ENCODE data around the gene ELMOD3.
A peak's percentile ranks its signal among the peaks of the same experiment; 100 is the strongest.
"Not testable (repeated sequence)": the region's sequence is repeated elsewhere in the genome, so short reads cannot be mapped to it uniquely, and the experiment has no call there.

The ELMOD3 gene

DNA sequence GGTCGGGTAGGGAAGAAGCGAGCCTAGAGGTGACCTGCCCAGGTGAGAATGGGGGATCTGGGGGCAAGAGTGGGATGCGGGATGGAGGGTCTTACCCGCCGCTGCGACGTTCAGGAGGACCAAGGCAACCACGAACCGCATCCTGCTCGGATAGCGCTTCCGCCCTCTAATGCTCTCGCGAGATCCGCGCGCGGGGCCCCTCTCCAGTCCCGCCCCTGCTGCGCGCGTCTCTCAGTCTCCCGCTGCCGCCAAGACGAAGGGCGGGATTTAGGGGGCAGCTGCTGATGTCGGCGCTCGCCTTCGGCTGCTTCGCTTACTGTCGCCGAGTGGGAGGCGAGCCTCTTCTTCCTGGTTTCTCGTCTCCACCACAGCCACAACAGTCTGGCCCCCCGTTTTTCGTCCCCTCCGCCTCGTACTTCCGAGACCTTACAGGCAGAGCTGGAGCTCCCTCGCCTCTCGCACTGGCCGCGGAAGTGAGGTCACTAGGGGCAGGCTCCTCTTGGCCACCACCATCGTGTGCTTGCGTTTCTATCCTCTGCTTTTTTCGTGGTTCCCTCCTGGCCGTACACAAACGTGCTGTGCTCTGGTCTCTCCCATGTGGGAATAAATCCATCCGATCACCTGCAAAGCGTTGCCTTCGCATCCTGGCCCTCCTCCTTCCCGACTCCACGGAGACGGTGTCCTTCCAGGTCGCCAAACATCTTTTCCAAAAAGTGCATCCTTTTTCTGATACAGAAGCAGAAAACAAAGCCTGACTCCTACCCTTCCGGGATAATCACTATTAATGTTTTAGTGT is 26.5 kb upstream of the ELMOD3 start, which contains the start of gene TGOLN2:
Gene TGOLN2, minus strand, starts transcription at position 168 of the 796 bp plus-strand sequence. Its CDS starts 27 bp downstream, at position 141.
- H3K27me3 ChIP-seq (replicated peaks): no peaks in the 10 kb centered on the region
- TF ChIP-seq, protein P1, sequence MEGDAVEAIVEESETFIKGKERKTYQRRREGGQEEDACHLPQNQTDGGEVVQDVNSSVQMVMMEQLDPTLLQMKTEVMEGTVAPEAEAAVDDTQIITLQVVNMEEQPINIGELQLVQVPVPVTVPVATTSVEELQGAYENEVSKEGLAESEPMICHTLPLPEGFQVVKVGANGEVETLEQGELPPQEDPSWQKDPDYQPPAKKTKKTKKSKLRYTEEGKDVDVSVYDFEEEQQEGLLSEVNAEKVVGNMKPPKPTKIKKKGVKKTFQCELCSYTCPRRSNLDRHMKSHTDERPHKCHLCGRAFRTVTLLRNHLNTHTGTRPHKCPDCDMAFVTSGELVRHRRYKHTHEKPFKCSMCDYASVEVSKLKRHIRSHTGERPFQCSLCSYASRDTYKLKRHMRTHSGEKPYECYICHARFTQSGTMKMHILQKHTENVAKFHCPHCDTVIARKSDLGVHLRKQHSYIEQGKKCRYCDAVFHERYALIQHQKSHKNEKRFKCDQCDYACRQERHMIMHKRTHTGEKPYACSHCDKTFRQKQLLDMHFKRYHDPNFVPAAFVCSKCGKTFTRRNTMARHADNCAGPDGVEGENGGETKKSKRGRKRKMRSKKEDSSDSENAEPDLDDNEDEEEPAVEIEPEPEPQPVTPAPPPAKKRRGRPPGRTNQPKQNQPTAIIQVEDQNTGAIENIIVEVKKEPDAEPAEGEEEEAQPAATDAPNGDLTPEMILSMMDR (IDR thresholded peaks at IDR 0.05; ENCODE audit: low read depth, low read length, missing control alignments): peak; percentile 12
- peak; percentile 83 for DNase-seq
- peaks cover 24% of the 10 kb centered on the region for H3K36me3 ChIP-seq (replicated peaks)
- peak within 1 kb of the TSS; percentile 85 for H3K4me3 ChIP-seq (ENCODE audit: low read depth, low read length)
- H3K27ac ChIP-seq: peak within 1 kb of the TSS; percentile 86
- in situ Hi-C loops (cut with HindIII; ENCODE audit: low pct_ligation_motif_present, low sequenced_read_pairs): no loop called here

DNA sequence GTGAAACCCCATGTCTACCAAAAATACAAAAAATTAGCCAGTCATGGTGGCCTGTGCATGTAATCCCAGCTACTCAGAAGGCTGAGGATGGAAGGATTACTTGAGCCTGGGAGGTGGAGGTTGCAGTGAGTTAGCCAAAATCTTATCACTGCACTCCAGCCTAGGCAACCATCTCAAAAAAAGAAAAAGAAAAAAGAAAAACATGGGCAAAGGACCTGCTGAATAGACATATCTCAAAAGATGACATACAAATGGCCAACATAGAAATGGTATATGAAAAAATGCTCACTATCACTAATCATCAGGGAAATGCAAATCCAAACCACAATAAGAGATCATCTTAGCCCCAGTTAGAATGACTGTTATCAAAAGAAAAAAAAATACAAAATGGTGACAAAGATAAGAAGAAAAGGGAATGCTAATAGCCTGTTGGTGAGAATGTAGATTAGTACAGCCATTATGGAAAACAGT is 25.4 kb upstream of the ELMOD3 start:
- TF ChIP-seq, protein P1 (IDR thresholded peaks at IDR 0.05; ENCODE audit: low read depth, low read length, missing control alignments): no peak
- Histone ChIP-seq H3K27ac (no peak overlapping the region), H3K27me3 (replicated peaks) (no peaks in the 10 kb centered on the region), H3K36me3 (replicated peaks) (peaks cover 12% of the 10 kb centered on the region), H3K4me3 (ENCODE audit: low read depth, low read length) (no peak overlapping the region)
- DNase-seq: no peak
- in situ Hi-C loops (cut with HindIII; ENCODE audit: low pct_ligation_motif_present, low sequenced_read_pairs): no loop called here

DNA sequence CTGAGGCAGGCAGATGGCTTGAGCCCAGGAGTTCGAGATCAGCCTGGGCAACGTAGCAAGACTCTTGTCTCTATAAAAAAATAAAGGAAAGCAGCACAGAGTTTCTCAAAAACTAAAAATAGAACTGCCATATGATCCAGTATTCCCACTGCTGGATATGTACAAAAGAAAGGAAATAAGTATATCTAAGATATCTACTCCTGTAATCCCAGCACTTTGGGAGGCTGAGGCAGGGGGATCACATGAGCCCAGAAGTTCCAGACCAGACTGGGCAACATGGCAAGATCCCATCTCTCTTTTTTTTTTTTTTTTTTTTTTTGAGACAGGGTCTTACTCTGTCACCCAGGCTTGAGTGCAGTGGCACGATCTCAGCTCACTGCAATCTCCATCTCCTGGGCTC is 24.9 kb upstream of the ELMOD3 start:
- H3K36me3 ChIP-seq (replicated peaks); H3K27me3 ChIP-seq (replicated peaks); H3K4me3 ChIP-seq (ENCODE audit: low read depth, low read length); DNase-seq; H3K27ac ChIP-seq; in situ Hi-C loops (cut with HindIII; ENCODE audit: low pct_ligation_motif_present, low sequenced_read_pairs): not testable (repeated sequence)

DNA sequence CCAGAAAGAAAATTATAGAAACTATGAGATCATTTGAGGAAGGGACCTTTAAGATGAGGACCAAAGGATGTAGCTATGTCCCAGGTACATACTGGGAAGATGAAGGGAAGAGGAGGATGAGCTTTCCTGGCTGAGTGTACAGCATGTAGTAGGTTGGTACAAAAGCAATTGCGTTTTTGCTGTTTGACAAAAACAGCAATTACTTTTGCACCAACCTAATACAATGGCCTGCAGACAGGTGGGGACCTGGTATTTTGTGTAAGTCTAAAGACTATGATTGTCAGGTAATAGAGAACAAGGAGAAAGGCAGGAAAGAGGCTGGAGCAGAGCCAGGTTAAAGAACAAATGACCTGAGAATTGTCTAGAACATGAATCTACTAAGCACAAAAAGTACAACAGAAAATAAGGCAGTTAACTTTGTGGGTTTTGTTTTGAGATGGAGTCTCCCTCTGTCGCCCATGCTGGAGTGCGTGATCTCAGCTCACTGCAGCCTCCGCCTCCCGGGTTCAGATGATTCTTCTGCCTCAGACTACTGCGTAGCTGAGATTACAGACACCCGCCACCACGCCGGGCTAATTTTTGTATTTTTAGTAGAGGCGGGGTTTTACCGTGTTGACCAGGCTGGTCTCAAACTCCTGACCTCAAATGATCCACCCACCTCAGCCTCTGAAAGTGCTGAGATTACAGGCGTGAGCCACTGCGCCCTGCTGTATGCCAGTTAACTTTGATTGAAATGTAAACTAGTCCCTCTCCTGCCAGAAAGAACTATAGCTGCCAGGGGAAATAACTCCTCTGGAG is 23.5 kb upstream of the ELMOD3 start:
- no peaks in the 10 kb centered on the region for H3K27me3 ChIP-seq (replicated peaks)
- TF ChIP-seq, protein P1 (IDR thresholded peaks at IDR 0.05; ENCODE audit: low read depth, low read length, missing control alignments): no peak
- in situ Hi-C loops (cut with HindIII; ENCODE audit: low pct_ligation_motif_present, low sequenced_read_pairs): no loop called here
- no peak overlapping the region for H3K4me3 ChIP-seq (ENCODE audit: low read depth, low read length)
- H3K36me3 ChIP-seq (replicated peaks): peaks cover 4% of the 10 kb centered on the region
- no peak overlapping the region for H3K27ac ChIP-seq
- DNase-seq: no peak

DNA sequence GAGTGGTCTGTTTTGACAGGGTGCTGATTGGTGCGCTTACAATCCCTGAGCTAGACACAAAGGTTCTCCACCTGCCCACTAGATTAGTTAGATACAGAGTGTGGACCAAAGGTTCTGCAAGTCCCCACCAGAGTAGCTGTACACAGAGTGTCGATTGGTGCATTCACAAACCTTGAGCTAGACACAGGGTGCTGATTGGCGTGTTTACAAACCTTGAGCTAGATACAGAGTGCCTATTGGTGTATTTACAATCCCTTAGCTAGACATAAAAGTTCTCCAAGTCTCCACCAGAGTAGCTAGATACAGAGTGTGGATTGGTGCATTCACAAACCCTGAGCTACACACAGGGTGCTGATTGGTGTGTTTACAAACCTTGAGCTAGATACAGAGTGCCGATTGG is 20.7 kb upstream of the ELMOD3 start:
- H3K27me3 ChIP-seq (replicated peaks); H3K27ac ChIP-seq; DNase-seq; in situ Hi-C loops (cut with HindIII; ENCODE audit: low pct_ligation_motif_present, low sequenced_read_pairs); H3K4me3 ChIP-seq (ENCODE audit: low read depth, low read length); H3K36me3 ChIP-seq (replicated peaks): not testable (repeated sequence)

DNA sequence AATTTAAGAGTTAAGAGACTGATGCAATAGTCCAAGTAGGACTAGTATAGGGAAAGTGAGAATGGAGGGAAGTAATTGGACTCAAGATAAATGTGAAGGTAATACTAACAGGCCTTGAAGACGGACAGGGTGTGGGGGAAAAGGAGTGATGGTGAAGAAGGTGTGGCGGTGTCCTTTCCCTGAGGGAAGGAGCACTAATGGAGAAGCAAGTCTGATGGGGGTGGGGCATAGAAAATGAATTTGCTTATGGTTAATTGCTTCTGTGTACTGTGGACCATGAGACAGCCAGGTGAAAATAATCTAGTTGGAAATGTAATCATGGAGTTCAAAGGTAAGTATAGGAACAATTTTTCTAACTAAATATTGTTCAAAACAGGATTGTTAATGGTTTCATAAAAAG is 19.6 kb upstream of the ELMOD3 start:
- no peaks in the 10 kb centered on the region for H3K36me3 ChIP-seq (replicated peaks)
- H3K27me3 ChIP-seq (replicated peaks): no peaks in the 10 kb centered on the region
- no peak overlapping the region for H3K4me3 ChIP-seq (ENCODE audit: low read depth, low read length)
- no peak overlapping the region for H3K27ac ChIP-seq
- in situ Hi-C loops (cut with HindIII; ENCODE audit: low pct_ligation_motif_present, low sequenced_read_pairs): no loop called here
- TF ChIP-seq, protein P1 (IDR thresholded peaks at IDR 0.05; ENCODE audit: low read depth, low read length, missing control alignments): no peak
- DNase-seq: no peak
